ENCODE data around the gene ZNF532.

DNA sequence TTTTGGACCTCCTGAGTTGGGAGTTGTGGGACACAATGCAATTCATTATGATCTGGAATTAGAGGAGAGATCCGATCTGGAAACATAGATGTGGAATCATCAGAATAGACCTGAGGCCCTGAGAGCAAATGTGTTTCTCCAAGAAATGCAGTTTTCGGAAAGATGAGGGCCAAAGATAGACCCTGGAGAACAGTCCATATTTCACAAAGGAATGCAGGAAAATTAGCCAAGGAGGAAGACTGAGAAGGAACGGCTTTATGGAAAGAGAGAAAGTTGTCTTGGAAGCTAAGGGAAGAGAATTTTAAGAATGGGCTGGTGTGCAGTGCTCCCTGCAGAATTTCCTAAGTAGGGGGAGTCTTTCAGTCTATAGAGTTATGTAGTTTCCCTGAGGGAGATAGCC is 11.1 kb upstream of the ZNF532 start:
- TF ChIP-seq, protein P1, sequence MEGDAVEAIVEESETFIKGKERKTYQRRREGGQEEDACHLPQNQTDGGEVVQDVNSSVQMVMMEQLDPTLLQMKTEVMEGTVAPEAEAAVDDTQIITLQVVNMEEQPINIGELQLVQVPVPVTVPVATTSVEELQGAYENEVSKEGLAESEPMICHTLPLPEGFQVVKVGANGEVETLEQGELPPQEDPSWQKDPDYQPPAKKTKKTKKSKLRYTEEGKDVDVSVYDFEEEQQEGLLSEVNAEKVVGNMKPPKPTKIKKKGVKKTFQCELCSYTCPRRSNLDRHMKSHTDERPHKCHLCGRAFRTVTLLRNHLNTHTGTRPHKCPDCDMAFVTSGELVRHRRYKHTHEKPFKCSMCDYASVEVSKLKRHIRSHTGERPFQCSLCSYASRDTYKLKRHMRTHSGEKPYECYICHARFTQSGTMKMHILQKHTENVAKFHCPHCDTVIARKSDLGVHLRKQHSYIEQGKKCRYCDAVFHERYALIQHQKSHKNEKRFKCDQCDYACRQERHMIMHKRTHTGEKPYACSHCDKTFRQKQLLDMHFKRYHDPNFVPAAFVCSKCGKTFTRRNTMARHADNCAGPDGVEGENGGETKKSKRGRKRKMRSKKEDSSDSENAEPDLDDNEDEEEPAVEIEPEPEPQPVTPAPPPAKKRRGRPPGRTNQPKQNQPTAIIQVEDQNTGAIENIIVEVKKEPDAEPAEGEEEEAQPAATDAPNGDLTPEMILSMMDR (IDR thresholded peaks at IDR 0.05; ENCODE audit: low read depth, low read length) = no peak
- TF ChIP-seq EZH2phosphoT487 (IDR thresholded peaks at IDR 0.05; ENCODE audit: low read depth) = no peak

Data from OCI-LY3 (cell line).